VCaP (cell line): ENCODE measurements around the gene C1orf174.

Source experiments
- H3K27ac ChIP-seq: fragments of 450-650 bp; 2 replicates; pipeline ENCODE4 v1.5.1; 2017
- TF ChIP-seq, protein P1 (sequence below): fragments of 450-650 bp; conservative IDR thresholded peaks from 2 replicates; pipeline ENCODE4 v1.5.1; 2017; ENCODE audit warnings: mild to moderate bottlenecking, moderate library complexity

The C1orf174 gene

GRCh38 chr1:3911981-3912808, 12.1 kb upstream of the C1orf174 start:
- TF ChIP-seq, protein P1, sequence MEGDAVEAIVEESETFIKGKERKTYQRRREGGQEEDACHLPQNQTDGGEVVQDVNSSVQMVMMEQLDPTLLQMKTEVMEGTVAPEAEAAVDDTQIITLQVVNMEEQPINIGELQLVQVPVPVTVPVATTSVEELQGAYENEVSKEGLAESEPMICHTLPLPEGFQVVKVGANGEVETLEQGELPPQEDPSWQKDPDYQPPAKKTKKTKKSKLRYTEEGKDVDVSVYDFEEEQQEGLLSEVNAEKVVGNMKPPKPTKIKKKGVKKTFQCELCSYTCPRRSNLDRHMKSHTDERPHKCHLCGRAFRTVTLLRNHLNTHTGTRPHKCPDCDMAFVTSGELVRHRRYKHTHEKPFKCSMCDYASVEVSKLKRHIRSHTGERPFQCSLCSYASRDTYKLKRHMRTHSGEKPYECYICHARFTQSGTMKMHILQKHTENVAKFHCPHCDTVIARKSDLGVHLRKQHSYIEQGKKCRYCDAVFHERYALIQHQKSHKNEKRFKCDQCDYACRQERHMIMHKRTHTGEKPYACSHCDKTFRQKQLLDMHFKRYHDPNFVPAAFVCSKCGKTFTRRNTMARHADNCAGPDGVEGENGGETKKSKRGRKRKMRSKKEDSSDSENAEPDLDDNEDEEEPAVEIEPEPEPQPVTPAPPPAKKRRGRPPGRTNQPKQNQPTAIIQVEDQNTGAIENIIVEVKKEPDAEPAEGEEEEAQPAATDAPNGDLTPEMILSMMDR: no peak
- H3K27ac ChIP-seq: no peak overlapping the region

DNA sequence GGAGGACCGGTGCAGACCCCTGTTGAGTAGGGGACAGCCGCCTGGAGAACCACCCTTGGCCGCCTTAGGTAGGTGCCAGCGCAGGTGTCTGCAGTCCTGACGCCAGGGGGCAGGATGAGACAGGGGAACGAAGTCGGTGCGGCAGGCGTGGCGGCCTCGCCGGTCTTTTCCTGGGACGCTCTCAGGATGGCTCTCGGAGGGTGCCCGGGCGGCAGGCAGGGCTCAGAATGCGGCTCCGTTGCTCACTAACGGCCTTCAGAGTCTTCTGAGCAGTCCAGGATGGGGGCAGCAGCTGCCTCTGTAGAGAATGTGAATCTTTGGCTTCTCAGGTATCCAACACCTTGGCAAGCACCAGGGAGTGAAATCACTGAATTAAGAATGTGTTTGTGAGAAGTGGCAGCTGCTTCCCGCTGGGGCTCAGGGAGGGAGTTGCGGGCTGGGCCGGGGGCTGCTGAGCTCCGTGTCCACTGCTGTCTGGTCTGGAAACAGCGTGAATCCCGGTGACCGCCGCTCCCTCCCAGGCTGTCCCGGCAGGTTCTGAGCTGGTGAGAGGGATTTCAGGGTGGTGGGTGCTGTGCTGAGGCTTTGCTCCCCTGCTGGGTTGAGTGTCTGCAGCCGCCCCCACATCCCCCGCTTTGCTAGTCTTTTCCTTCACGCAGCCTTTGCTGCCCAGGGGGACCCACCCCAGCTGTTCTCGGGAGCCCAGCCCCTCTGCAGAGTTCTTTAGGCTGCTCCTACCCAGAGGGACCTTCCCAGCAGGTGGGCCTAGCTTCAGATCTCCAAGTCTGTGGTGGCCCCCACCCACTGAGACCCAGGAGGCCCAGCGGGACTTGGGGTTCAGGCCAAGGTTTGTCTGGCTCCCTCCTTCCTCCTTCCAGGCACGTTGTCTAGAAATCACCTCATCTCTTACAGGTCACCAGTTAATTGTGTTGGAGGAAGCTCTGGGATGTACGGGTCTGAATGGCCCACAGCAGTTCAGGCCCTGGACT, 11.1 kb upstream of the C1orf174 start:
- TF ChIP-seq, protein P1: peak; percentile 94
- H3K27ac ChIP-seq: no peak overlapping the region

- TF ChIP-seq, protein P1: no peak
- no peak overlapping the region for H3K27ac ChIP-seq
These were observed 10.1 kb upstream of the C1orf174 start for GRCh38 chr1:3910049-3910731.

GRCh38 chr1:3909615-3910014, 9.5 kb upstream of the C1orf174 start:
- TF ChIP-seq, protein P1: no peak
- no peak overlapping the region for H3K27ac ChIP-seq

DNA sequence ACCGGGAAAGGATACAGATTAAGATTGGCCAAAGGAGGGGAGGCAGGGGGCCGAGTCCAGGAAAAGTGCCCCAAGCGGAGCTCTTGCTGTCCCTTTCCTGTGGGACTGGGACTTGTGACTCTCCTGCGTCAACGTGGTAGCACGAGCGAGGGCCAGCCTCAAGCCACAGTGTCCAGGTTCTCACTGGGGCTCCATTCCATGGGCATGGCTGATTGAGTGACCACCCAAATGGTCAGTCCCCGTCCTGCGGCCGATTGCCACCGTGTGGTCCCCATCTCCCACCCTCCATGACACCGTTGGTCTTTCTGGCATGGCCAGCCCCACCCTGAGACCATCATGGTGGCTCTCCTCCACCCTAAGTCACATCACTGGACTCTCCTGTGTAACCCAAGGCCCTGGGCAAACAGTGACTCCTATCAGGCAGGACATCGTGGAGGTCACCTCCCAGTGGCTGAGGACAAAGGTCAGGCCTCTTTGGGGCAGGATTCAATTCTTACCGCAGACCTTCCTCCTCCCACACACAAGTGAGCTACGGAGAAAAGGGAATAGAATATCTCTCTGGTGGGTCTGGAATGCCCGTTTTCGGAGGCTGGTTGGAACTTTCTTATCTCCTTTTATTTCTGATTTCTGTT, 8.9 kb upstream of the C1orf174 start:
- H3K27ac ChIP-seq: no peak overlapping the region
- TF ChIP-seq, protein P1: no peak

DNA sequence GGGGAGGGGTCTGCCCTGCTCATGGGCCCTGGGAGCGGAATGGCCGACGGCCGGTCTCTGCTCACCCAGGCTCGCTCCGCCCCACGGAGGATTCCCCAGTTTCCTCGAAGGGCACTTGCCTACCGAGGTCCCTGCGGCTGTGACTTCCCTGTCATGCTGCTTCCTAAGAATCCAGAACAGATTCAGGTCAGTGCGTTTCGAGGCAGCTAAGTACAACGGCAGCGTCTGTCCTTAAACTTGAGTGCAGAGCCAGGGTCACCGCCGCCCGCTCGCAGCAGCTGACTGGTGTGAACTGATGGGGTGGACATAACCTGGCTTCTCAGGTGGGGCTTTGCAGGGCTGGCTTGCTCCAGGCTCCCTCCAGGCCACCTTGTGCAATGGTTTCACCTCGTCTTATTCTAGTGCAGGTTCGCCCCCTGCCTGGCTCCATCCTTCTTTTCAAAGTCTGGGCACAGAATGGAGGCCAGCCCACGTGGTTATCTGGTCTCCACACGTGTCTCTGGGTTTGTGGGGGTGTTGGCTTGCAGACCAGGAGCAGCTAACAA, 7.6 kb upstream of the C1orf174 start:
- no peak overlapping the region for H3K27ac ChIP-seq
- TF ChIP-seq, protein P1: no peak
